Panc1 (cell line): ENCODE data around the gene MMADHC. TPM values are rescaled to one million over a fixed set of nuclear protein-coding genes. Genes with fewer than 3 reads are reported as not detected.
"Not testable (repeated sequence)": the region's sequence is repeated elsewhere in the genome, so short reads cannot be mapped to it uniquely, and the experiment has no call there.

Experiments used
- ATAC-seq: fragments of 200-7000 bp; cut with Tn5 transposase; 2 replicates; pipeline ENCODE4 v1.9.1; 2020; ENCODE audit warnings: mild to moderate bottlenecking, moderate library complexity
- BruUV-seq: library from RNA; stranded (reverse); fragments of 400-500 nt; replicated peaks from 2 replicates; lab custom pipeline; 2021; lab: Mats Ljungman, UMichigan
- CTCF ChIA-PET: fragments of 300-600 bp; sonication (Branson Sonifier 250); formaldehyde crosslinking; loops from one replicate; lab custom pipeline; 2022; ENCODE audit warnings: antibody characterized with exemption; lab: Charles Lee
- POLR2A ChIA-PET: fragments of 300-600 bp; sonication (Branson Sonifier 250); formaldehyde crosslinking; loops from one replicate; lab custom pipeline; 2022; ENCODE audit warnings: antibody characterized with exemption; lab: Charles Lee
- DNase-seq: peaks from one replicate; pipeline ENCODE4 v3.0.0-alpha.2; 2010; ENCODE audit warnings: low read depth, low spot score
- H3K27ac ChIP-seq: 2 replicates; pipeline ENCODE4 v1.5.1; 2011; ENCODE audit warnings: mild to moderate bottlenecking, low read length, inconsistent platforms
- H3K27me3 ChIP-seq: fragments of 200-500 bp; sonication (Bioruptor generic); 2 replicates; pipeline ENCODE4 v1.6.0; 2014; ENCODE audit warnings: low read length, inconsistent platforms; ENCODE audit not compliant: control insufficient read depth, insufficient read depth
- H3K36me3 ChIP-seq: fragments of 200-500 bp; sonication (Bioruptor generic); 2 replicates; pipeline ENCODE4 v1.5.1; 2014; ENCODE audit warnings: inconsistent platforms, mild to moderate bottlenecking, low read length, moderate library complexity; ENCODE audit not compliant: control insufficient read depth, insufficient read depth
- H3K4me1 ChIP-seq: 2 replicates; pipeline ENCODE4 v1.5.1; 2011; ENCODE audit warnings: inconsistent platforms, mild to moderate bottlenecking, low read length, moderate library complexity; ENCODE audit not compliant: control insufficient read depth, insufficient read depth
- H3K4me3 ChIP-seq, 2 experiments: 2 replicates each; pipeline ENCODE4 v1.5.1; 2011 to 2012; ENCODE audit warnings: low read depth in 2 of 2, low read length in 2 of 2, mild to moderate bottlenecking in 2 of 2, inconsistent platforms in 1 of 2, moderate library complexity in 1 of 2
- H3K9me3 ChIP-seq: fragments of 200-500 bp; sonication (Bioruptor generic); 2 replicates; pipeline ENCODE4 v1.5.1; 2014; ENCODE audit warnings: low read depth, mild to moderate bottlenecking, inconsistent platforms, low read length, moderate library complexity; ENCODE audit not compliant: control insufficient read depth, insufficient read depth
- CTCF ChIP-seq: fragments of 450-650 bp; IDR thresholded peaks from 2 replicates; pipeline ENCODE4 v1.5.1; 2017; ENCODE audit warnings: mild to moderate bottlenecking
- POLR2AphosphoS5 ChIP-seq: IDR thresholded peaks from 2 replicates; pipeline ENCODE4 v1.6.1; 2012; ENCODE audit warnings: mild to moderate bottlenecking, low read depth, low read length, moderate library complexity
- SIN3A ChIP-seq: IDR thresholded peaks from 2 replicates; pipeline ENCODE4 v1.6.1; 2012; ENCODE audit warnings: low read depth, mild to moderate bottlenecking, low read length, moderate library complexity, borderline replicate concordance; ENCODE audit not compliant: insufficient read depth
- TCF7L2 ChIP-seq: IDR thresholded peaks from 2 replicates; pipeline ENCODE4 v1.6.1; 2011; ENCODE audit warnings: mild to moderate bottlenecking, low read depth, low read length, inconsistent platforms
- in situ Hi-C: cut with HindIII; loops from 2 replicates; pipeline ENCODE4 v1.10.0; 2016; ENCODE audit warnings: low sequenced_read_pairs, low pct_unique_long_range_greater_than_20kb
- intact Hi-C: fragments of 100-400 bp; cut with micrococcal nuclease; formaldehyde crosslinking; loops from one replicate; pipeline ENCODE4 v1.10.0; 2022; ENCODE audit not compliant: unreplicated experiment
- total RNA-seq: library from RNA; stranded (reverse); gene quantifications from one replicate; pipeline ENCODE4 v1.2.1, GENCODE V29; 2021; ENCODE audit not compliant: unreplicated experiment
- TF ChIP-seq, protein P1 (sequence below), 2 experiments: IDR thresholded peaks; 2 replicates each; pipeline ENCODE4 v1.6.1; 2011 to 2012; ENCODE audit warnings: low read depth in 2 of 2, control low read depth in 1 of 2, low read length in 1 of 2, mild to moderate bottlenecking in 1 of 2, moderate library complexity in 1 of 2; ENCODE audit not compliant: insufficient read depth in 1 of 2

Gene MMADHC
- total RNA-seq, 1 experiment from 2014 or later, result 120 TPM

DNA sequence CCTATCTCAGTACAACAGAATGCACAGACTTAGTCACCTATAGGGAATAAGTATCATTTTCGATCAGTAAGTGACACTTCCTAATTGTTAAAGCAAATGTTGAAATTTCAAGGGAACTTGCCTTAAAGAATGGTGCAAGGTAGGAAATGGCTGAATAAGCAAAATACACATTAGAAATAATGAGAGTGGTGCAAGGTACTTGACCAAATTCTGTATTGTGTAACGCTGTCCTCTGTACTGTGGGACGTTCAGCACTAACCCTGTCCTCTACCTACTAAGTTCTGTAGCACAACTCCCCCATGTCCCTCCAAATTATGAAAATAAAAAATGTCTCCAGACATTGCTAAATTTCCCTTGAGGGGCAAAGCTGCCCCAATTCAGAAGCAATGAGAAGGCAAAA is 19.4 kb downstream of the MMADHC start:
- in situ Hi-C loops (no loop called here), intact Hi-C loops (no loop called here)
- ATAC-seq (no peak), DNase-seq (no peak)
- no peaks in the 10 kb centered on the region for H3K9me3 ChIP-seq
- POLR2A ChIA-PET, result no interaction called here
- no TSS peak for BruUV-seq
- TF ChIP-seq POLR2AphosphoS5 (no peak), TCF7L2 (no peak), CTCF (no peak), SIN3A (no peak)
- TF ChIP-seq, protein P1, sequence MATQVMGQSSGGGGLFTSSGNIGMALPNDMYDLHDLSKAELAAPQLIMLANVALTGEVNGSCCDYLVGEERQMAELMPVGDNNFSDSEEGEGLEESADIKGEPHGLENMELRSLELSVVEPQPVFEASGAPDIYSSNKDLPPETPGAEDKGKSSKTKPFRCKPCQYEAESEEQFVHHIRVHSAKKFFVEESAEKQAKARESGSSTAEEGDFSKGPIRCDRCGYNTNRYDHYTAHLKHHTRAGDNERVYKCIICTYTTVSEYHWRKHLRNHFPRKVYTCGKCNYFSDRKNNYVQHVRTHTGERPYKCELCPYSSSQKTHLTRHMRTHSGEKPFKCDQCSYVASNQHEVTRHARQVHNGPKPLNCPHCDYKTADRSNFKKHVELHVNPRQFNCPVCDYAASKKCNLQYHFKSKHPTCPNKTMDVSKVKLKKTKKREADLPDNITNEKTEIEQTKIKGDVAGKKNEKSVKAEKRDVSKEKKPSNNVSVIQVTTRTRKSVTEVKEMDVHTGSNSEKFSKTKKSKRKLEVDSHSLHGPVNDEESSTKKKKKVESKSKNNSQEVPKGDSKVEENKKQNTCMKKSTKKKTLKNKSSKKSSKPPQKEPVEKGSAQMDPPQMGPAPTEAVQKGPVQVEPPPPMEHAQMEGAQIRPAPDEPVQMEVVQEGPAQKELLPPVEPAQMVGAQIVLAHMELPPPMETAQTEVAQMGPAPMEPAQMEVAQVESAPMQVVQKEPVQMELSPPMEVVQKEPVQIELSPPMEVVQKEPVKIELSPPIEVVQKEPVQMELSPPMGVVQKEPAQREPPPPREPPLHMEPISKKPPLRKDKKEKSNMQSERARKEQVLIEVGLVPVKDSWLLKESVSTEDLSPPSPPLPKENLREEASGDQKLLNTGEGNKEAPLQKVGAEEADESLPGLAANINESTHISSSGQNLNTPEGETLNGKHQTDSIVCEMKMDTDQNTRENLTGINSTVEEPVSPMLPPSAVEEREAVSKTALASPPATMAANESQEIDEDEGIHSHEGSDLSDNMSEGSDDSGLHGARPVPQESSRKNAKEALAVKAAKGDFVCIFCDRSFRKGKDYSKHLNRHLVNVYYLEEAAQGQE (IDR thresholded peaks at IDR 0.05; ENCODE audit: insufficient read depth in 1 of 2, low read depth in 2 of 2, low read length in 1 of 2), result no peak
- H3K27ac ChIP-seq, result no peak overlapping the region
- H3K36me3 ChIP-seq, result peaks cover 43% of the 10 kb centered on the region
- no peaks in the 10 kb centered on the region; the same call in 1 of the 2 replicates for H3K4me1 ChIP-seq
- no peaks in the 10 kb centered on the region for H3K27me3 ChIP-seq
- H3K4me3 ChIP-seq, result no peak overlapping the region
- CTCF ChIA-PET, result no interaction called here

- Histone ChIP-seq H3K4me3 (no peak overlapping the region), H3K36me3 (peaks cover 37% of the 10 kb centered on the region), H3K27me3 (no peaks in the 10 kb centered on the region), H3K9me3 (no peaks in the 10 kb centered on the region), H3K4me1 (peaks cover 11% of the 10 kb centered on the region), H3K27ac (no peak overlapping the region)
- TF ChIP-seq CTCF (no peak), TCF7L2 (no peak), SIN3A (no peak), POLR2AphosphoS5 (no peak)
- TF ChIP-seq, protein P1 (IDR thresholded peaks at IDR 0.05; ENCODE audit: insufficient read depth in 1 of 2, low read depth in 2 of 2, low read length in 1 of 2), result no peak
- in situ Hi-C loops (no loop called here), intact Hi-C loops (no loop called here)
- DNase-seq, result no peak
- BruUV-seq, result no TSS peak
- no peak for ATAC-seq
- ChIA-PET POLR2A (no interaction called here), CTCF (no interaction called here)
These were observed 20.9 kb downstream of the MMADHC start for GRCh38 chr2:149566652-149567051.

DNA sequence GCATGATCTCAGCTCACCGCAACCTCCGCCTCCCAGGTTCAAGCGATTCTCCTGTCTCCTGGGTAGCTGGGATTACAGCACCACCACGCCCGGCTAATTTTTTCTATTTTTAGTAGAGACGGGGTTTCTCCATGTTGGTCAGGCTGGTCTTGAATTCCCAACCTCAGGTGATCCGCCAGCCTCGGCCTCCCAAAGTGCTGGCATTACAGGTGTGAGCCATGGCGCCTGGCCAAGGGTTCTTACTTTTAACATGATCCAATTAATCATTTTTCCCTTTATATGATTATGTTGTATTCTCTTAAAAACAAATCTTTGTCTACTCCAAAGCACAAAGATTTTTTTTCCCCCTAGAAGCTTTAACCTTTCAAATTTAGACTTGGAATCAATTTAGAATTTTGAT is 21.9 kb downstream of the MMADHC start:
- H3K4me3 ChIP-seq, intact Hi-C loops, H3K27me3 ChIP-seq, BruUV-seq, POLR2A ChIA-PET, H3K9me3 ChIP-seq, in situ Hi-C loops, DNase-seq, ATAC-seq, CTCF ChIA-PET, H3K27ac ChIP-seq: not testable (repeated sequence)
- H3K4me1 ChIP-seq, result peaks cover 11% of the 10 kb centered on the region
- H3K36me3 ChIP-seq, result peaks cover 29% of the 10 kb centered on the region
